ENCODE results near the gene OR13C5.

DNA sequence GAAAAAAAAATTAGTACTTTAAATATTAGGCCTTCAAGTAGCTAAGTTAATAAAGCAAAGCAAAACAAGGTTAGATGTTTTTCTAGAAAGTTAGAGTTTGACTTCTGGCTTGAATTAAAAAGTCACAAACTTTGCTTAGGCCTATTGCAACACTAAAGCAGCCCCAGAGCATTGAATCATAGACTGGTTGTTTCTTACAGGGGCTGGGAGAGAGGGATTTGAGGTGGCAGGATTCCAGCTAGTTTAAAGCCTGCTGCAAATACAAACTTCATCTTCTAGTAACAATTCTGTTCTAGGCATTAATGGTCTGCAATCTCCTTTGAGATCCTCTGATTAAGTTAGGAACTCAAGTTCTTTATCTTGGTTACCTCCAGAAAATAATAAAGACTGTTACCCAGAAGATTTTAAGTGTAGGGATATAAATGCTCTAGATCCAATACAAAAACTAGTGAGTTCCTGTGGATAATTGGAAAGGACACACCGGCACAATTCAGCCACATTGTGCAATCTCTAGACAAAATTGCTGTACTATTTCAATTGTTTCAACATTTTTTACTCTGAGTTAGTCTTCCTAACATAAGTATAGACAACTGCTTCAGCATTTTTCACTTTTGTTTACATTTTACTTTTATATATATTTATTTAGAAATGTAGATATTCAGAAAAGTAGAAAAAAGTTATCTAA lies 12.6 kb downstream of the OR13C5 start:
- TF ChIP-seq, protein P1, sequence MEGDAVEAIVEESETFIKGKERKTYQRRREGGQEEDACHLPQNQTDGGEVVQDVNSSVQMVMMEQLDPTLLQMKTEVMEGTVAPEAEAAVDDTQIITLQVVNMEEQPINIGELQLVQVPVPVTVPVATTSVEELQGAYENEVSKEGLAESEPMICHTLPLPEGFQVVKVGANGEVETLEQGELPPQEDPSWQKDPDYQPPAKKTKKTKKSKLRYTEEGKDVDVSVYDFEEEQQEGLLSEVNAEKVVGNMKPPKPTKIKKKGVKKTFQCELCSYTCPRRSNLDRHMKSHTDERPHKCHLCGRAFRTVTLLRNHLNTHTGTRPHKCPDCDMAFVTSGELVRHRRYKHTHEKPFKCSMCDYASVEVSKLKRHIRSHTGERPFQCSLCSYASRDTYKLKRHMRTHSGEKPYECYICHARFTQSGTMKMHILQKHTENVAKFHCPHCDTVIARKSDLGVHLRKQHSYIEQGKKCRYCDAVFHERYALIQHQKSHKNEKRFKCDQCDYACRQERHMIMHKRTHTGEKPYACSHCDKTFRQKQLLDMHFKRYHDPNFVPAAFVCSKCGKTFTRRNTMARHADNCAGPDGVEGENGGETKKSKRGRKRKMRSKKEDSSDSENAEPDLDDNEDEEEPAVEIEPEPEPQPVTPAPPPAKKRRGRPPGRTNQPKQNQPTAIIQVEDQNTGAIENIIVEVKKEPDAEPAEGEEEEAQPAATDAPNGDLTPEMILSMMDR (conservative IDR thresholded peaks at IDR 0.05 in 1 of 2, IDR thresholded peaks at IDR 0.05 in 1 of 2; ENCODE audit: low read depth in 1 of 2, low read length in 2 of 2), result no peak
- no peak for TF ChIP-seq EZH2 (IDR thresholded peaks at IDR 0.05; ENCODE audit: low read length, missing control alignments)
